HEK293T (cell line): ENCODE results near the gene ZHX3.

Source experiments
- FOXM1 ChIP-seq: fragments of 450-650 bp; IDR thresholded peaks from 2 replicates; pipeline ENCODE4 v1.6.1; 2017; ENCODE audit warnings: mild to moderate bottlenecking, borderline replicate concordance
- HDGF ChIP-seq: fragments of 450-650 bp; IDR thresholded peaks from 2 replicates; pipeline ENCODE4 v1.6.1; 2017; ENCODE audit warnings: antibody characterized with exemption, borderline replicate concordance
- NFRKB ChIP-seq: fragments of 450-650 bp; IDR thresholded peaks from 2 replicates; pipeline ENCODE4 v1.6.1; 2016; ENCODE audit warnings: mild to moderate bottlenecking, moderate library complexity
- SP1 ChIP-seq: fragments of 450-650 bp; IDR thresholded peaks from 2 replicates; pipeline ENCODE4 v1.6.1; 2017
- TARDBP ChIP-seq: fragments of 450-650 bp; IDR thresholded peaks from 2 replicates; pipeline ENCODE4 v1.6.1; 2016
- ZNF384 ChIP-seq: fragments of 450-650 bp; IDR thresholded peaks from 2 replicates; pipeline ENCODE4 v1.6.1; 2016

- TF ChIP-seq SP1 (no peak), TARDBP (no peak), ZNF384 (no peak), NFRKB (no peak), FOXM1 (no peak), HDGF (no peak)
These were observed 24.1 kb downstream of the ZHX3 start for GRCh38 chr20:41293269-41294037.
